Measurements from ENCODE around the gene ST6GALNAC1.

ST6GALNAC1 gene

DNA sequence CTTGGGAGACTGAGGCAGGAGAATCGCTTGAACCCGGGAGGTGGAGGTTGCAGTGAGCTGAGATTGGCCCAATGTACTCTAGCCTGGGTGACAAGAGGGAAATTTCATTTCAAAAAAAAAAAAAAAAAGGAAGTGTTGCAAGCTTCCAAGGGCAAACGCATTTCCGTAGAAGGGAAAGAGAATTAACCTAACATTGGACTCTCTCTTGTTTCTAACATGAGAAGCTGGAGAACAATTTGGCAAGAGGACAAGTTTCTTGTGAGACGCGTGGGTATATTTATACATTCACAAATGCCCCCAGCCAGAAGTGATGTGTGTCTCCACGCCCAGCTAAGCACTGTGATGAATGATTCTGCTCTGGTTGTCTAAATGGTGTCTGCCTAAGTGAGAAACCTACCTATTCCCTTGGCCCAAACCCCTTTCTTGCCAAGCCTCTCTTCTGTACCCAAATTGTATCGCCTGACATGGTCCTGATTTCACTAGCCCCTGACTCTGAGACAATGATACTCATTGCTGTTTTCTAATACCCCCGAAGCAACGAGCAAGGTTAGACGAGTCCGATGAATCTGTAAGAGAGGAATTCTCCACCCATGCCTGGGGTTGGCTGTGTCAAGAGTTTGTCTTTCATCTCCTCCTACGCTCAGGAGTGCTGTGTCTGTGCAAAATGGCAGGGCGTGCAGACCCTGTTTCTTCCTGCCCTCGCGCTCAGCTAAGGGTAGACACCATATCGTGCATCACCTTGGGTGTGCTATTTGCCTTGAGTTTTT is 43.7 kb downstream of the ST6GALNAC1 start:
- Histone ChIP-seq H3K23ac (ENCODE audit: low read length) (no peak overlapping the region), H4K8ac (ENCODE audit: low read depth, low read length) (no peak overlapping the region), H3K79me1 (ENCODE audit: low read length) (no peaks in the 10 kb centered on the region), H2BK5ac (ENCODE audit: low read length) (no peak overlapping the region), H2BK120ac (ENCODE audit: low read depth, low read length) (no peak overlapping the region), H3K4me2 (ENCODE audit: low read length) (no peak overlapping the region), H3K27ac (ENCODE audit: low read depth, low read length) (no peak overlapping the region), H2BK15ac (replicated peaks; ENCODE audit: low read depth) (no peak overlapping the region), H3K56ac (ENCODE audit: low read length) (no peak overlapping the region), H3K4ac (ENCODE audit: low read depth, low read length) (no peak overlapping the region), H3K36me3 (ENCODE audit: control insufficient read depth, insufficient read depth, low read length) (no peaks in the 10 kb centered on the region), H4K5ac (ENCODE audit: low read length) (no peak overlapping the region), H3K79me2 (ENCODE audit: control insufficient read depth, insufficient read depth, low read length) (no peaks in the 10 kb centered on the region), H2AK5ac (ENCODE audit: low read length) (no peak overlapping the region), H3K4me3 (ENCODE audit: low read length) (no peak overlapping the region), H3K9ac (ENCODE audit: low read length) (no peak overlapping the region), H3K27me3 (ENCODE audit: insufficient read depth, low read length, poor library complexity) (no peaks in the 10 kb centered on the region), H3K4me1 (ENCODE audit: control insufficient read depth, low read depth, low read length) (peaks cover 5% of the 10 kb centered on the region), H3K18ac (ENCODE audit: low read length) (no peak overlapping the region)
- no CpG with 5 or more reads among the region's 17 CpGs for WGBS (ENCODE audit: extremely low coverage, insufficient coverage, low lambda C conversion rate)
- no peak for DNase-seq

DNA sequence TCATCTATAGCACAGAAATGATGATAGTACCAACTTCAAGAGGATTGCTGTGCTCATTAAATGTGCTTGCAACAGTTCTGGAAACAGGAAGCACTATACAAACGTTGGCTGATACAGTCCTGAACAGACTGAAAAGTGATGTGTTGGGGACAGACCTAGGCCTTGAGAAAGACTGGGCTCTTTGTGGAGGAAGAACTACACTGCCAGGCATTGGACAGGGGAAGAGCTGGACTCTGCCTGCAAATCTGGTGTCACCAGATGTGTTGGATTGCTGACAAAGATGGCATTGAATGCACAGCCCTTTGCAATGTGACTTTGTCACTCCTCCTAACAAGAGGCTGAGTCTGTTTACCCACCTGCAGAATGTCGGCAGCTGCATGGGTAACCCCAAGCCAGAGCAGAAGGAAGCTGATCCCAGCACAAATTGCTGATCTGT is 45.5 kb downstream of the ST6GALNAC1 start:
- H3K4me2 ChIP-seq (ENCODE audit: low read length), result no peak overlapping the region
- H3K27ac ChIP-seq (ENCODE audit: low read depth, low read length), result no peak overlapping the region
- H2AK5ac ChIP-seq (ENCODE audit: low read length), result no peak overlapping the region
- H3K4me1 ChIP-seq (ENCODE audit: control insufficient read depth, low read depth, low read length), result peaks cover 5% of the 10 kb centered on the region
- no peak overlapping the region for H4K8ac ChIP-seq (ENCODE audit: low read depth, low read length)
- H3K79me2 ChIP-seq (ENCODE audit: control insufficient read depth, insufficient read depth, low read length), result no peaks in the 10 kb centered on the region
- H3K4ac ChIP-seq (ENCODE audit: low read depth, low read length), result no peak overlapping the region
- no CpG with 5 or more reads among the region's 2 CpGs for WGBS (ENCODE audit: extremely low coverage, insufficient coverage, low lambda C conversion rate)
- H3K79me1 ChIP-seq (ENCODE audit: low read length), result no peaks in the 10 kb centered on the region
- H3K56ac ChIP-seq (ENCODE audit: low read length), result peak overlapping the region; percentile 42
- no peak overlapping the region for H3K9ac ChIP-seq (ENCODE audit: low read length)
- no peak overlapping the region for H2BK15ac ChIP-seq (replicated peaks; ENCODE audit: low read depth)
- no peak overlapping the region for H3K18ac ChIP-seq (ENCODE audit: low read length)
- H2BK120ac ChIP-seq (ENCODE audit: low read depth, low read length), result no peak overlapping the region
- H3K23ac ChIP-seq (ENCODE audit: low read length), result peak overlapping the region; percentile 45
- no peak overlapping the region for H3K4me3 ChIP-seq (ENCODE audit: low read length)
- no peaks in the 10 kb centered on the region for H3K27me3 ChIP-seq (ENCODE audit: insufficient read depth, low read length, poor library complexity)
- DNase-seq, result no peak
- no peak overlapping the region for H2BK5ac ChIP-seq (ENCODE audit: low read length)
- no peak overlapping the region for H4K5ac ChIP-seq (ENCODE audit: low read length)
- H3K36me3 ChIP-seq (ENCODE audit: control insufficient read depth, insufficient read depth, low read length), result no peaks in the 10 kb centered on the region

DNA sequence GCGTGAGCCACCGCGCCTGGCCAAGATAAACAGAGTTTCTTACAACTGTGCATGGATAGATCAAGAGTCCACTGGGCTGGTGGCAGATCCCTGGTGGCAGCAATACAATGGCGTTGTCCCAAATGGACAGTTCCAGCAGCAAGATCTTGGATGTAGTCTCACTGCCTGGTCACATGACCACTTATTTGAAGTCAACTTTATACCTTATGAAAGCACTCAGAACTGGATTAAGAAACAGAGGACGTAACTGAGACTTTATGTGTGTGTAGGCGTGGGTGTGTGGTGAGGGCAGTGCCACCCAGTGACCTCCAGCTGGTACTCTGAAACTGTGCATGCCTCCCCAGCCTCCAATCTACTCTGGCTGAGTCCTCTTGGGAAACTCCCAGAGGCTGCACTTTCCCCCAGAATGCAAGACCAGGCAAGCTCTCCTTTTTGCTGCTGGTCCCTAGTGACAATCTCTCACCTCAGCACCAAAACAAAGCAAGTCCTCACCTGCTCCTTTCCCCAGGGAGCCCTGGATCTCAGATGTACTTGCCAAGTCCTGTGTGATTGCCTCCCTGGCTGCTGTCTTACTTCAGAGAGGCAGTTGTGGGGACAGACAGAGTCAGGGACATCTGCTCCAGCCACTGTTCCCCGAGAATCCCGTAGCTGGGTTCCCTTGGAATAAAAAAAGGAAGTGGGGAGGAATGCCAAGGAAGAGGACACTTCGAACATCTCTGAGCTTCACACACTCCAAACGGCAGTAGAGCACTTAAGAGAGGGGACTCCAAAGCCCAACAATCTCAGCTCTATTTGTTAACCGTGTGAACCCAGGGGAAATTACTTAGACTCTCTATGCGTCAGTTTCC is 46.2 kb downstream of the ST6GALNAC1 start:
- no peak overlapping the region for H2BK15ac ChIP-seq (replicated peaks; ENCODE audit: low read depth)

DNA sequence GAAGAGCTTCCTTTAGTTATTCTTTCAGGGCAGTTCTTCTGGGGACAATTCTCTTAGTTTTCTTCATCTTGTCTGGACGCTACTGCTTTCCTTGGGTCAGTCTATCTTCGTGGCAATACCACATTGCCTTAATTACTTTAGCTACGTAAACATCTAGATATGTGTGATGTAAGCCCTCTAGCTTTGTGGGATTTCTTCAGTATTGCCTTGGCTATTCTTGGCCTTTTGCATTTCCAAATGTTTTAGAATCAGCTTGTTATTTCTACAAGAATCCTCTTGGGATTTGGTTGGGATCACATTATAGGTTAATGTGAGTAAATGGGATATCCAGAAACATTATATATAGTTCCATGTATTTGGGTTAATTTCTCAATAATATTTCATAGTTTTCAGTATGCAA is 48.9 kb downstream of the ST6GALNAC1 start:
- Histone ChIP-seq H3K4ac (ENCODE audit: low read depth, low read length) (no peak overlapping the region), H3K27ac (ENCODE audit: low read depth, low read length) (no peak overlapping the region), H4K8ac (ENCODE audit: low read depth, low read length) (no peak overlapping the region), H3K23ac (ENCODE audit: low read length) (no peak overlapping the region), H3K79me2 (ENCODE audit: control insufficient read depth, insufficient read depth, low read length) (no peaks in the 10 kb centered on the region), H3K27me3 (ENCODE audit: insufficient read depth, low read length, poor library complexity) (no peaks in the 10 kb centered on the region), H3K4me3 (ENCODE audit: low read length) (no peak overlapping the region), H3K79me1 (ENCODE audit: low read length) (no peaks in the 10 kb centered on the region), H3K4me1 (ENCODE audit: control insufficient read depth, low read depth, low read length) (no peaks in the 10 kb centered on the region), H2BK15ac (replicated peaks; ENCODE audit: low read depth) (no peak overlapping the region), H3K56ac (ENCODE audit: low read length) (no peak overlapping the region), H3K18ac (ENCODE audit: low read length) (no peak overlapping the region), H3K4me2 (ENCODE audit: low read length) (no peak overlapping the region), H3K9ac (ENCODE audit: low read length) (no peak overlapping the region), H2AK5ac (ENCODE audit: low read length) (no peak overlapping the region), H4K5ac (ENCODE audit: low read length) (no peak overlapping the region), H2BK5ac (ENCODE audit: low read length) (no peak overlapping the region), H3K36me3 (ENCODE audit: control insufficient read depth, insufficient read depth, low read length) (no peaks in the 10 kb centered on the region), H2BK120ac (ENCODE audit: low read depth, low read length) (no peak overlapping the region)
- no peak for DNase-seq
- no CpG with 5 or more reads among the region's 3 CpGs for WGBS (ENCODE audit: extremely low coverage, insufficient coverage, low lambda C conversion rate)

More for the DNA sequence above, 46.2 kb downstream of the ST6GALNAC1 start:
- no peak overlapping the region for H2AK5ac ChIP-seq (ENCODE audit: low read length)
- no peak overlapping the region for H2BK5ac ChIP-seq (ENCODE audit: low read length)
- H3K4me3 ChIP-seq (ENCODE audit: low read length), result no peak overlapping the region
- no peak overlapping the region for H3K4me2 ChIP-seq (ENCODE audit: low read length)
- H3K4me1 ChIP-seq (ENCODE audit: control insufficient read depth, low read depth, low read length), result peaks cover 5% of the 10 kb centered on the region
- H3K4ac ChIP-seq (ENCODE audit: low read depth, low read length), result no peak overlapping the region
- H3K27me3 ChIP-seq (ENCODE audit: insufficient read depth, low read length, poor library complexity), result no peaks in the 10 kb centered on the region
- no peak for DNase-seq
- H3K36me3 ChIP-seq (ENCODE audit: control insufficient read depth, insufficient read depth, low read length), result no peaks in the 10 kb centered on the region
- no peak overlapping the region for H4K8ac ChIP-seq (ENCODE audit: low read depth, low read length)
- H3K9ac ChIP-seq (ENCODE audit: low read length), result no peak overlapping the region
- H3K23ac ChIP-seq (ENCODE audit: low read length), result no peak overlapping the region
- H3K79me1 ChIP-seq (ENCODE audit: low read length), result no peaks in the 10 kb centered on the region
- H3K27ac ChIP-seq (ENCODE audit: low read depth, low read length), result no peak overlapping the region
- H2BK120ac ChIP-seq (ENCODE audit: low read depth, low read length), result no peak overlapping the region
- H3K18ac ChIP-seq (ENCODE audit: low read length), result no peak overlapping the region
- no peaks in the 10 kb centered on the region for H3K79me2 ChIP-seq (ENCODE audit: control insufficient read depth, insufficient read depth, low read length)
- peak overlapping the region; percentile 10 for H3K56ac ChIP-seq (ENCODE audit: low read length)
- WGBS (ENCODE audit: extremely low coverage, insufficient coverage, low lambda C conversion rate), result no CpG with 5 or more reads among the region's 12 CpGs
- no peak overlapping the region for H4K5ac ChIP-seq (ENCODE audit: low read length)

DNA sequence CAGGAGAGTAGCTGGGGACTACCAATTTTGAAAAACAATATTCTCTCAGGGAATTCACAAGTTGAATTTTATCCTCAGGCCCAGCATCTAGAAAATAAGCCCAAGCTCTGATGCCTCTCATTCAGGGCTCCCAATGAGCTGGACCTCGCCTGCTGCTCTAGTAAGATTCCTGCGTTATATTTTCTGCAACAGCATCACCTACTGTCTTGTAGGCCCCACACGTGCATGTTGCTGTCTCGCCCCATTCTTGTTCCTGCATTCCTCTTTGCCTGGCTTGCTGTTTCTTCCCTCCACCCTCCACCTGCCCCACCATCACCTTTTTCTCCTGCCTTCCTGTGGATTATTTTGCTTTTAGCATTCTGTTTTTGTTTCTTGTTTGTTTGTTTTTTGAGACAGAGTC is 49.6 kb downstream of the ST6GALNAC1 start:
- no CpG with 5 or more reads among the region's 4 CpGs for WGBS (ENCODE audit: extremely low coverage, insufficient coverage, low lambda C conversion rate)
- Histone ChIP-seq H3K4me1 (ENCODE audit: control insufficient read depth, low read depth, low read length) (no peaks in the 10 kb centered on the region), H3K4ac (ENCODE audit: low read depth, low read length) (no peak overlapping the region)

More for the DNA sequence above, 49.6 kb downstream of the ST6GALNAC1 start:
- Histone ChIP-seq H4K8ac (ENCODE audit: low read depth, low read length) (no peak overlapping the region), H3K23ac (ENCODE audit: low read length) (no peak overlapping the region), H3K36me3 (ENCODE audit: control insufficient read depth, insufficient read depth, low read length) (no peaks in the 10 kb centered on the region), H3K18ac (ENCODE audit: low read length) (no peak overlapping the region), H3K79me1 (ENCODE audit: low read length) (no peaks in the 10 kb centered on the region), H3K4me2 (ENCODE audit: low read length) (no peak overlapping the region), H3K27me3 (ENCODE audit: insufficient read depth, low read length, poor library complexity) (no peaks in the 10 kb centered on the region), H2BK5ac (ENCODE audit: low read length) (no peak overlapping the region), H3K56ac (ENCODE audit: low read length) (no peak overlapping the region), H3K79me2 (ENCODE audit: control insufficient read depth, insufficient read depth, low read length) (no peaks in the 10 kb centered on the region), H2BK15ac (replicated peaks; ENCODE audit: low read depth) (no peak overlapping the region), H3K9ac (ENCODE audit: low read length) (no peak overlapping the region), H2BK120ac (ENCODE audit: low read depth, low read length) (no peak overlapping the region), H3K27ac (ENCODE audit: low read depth, low read length) (no peak overlapping the region), H3K4me3 (ENCODE audit: low read length) (no peak overlapping the region), H2AK5ac (ENCODE audit: low read length) (no peak overlapping the region), H4K5ac (ENCODE audit: low read length) (no peak overlapping the region)
- peak; percentile 22 for DNase-seq

All from mesendoderm (in vitro differentiated cells).